Brain microvascular endothelial cell (primary cell): ENCODE measurements around the gene MCTP2.

ENCODE experiments used
- DNase-seq: peaks from one replicate; pipeline ENCODE4 v3.0.0-alpha.2; 2020
- H3K27ac ChIP-seq: fragments of 250-450 bp; sonication (Bioruptor Pico); 2 replicates; pipeline ENCODE4 v1.5.1; 2020; ENCODE audit warnings: mild to moderate bottlenecking, moderate library complexity
- H3K27me3 ChIP-seq: fragments of 250-450 bp; sonication (Bioruptor Pico); replicated peaks from 2 replicates; pipeline ENCODE4 v1.5.1; 2020; ENCODE audit warnings: mild to moderate bottlenecking
- H3K36me3 ChIP-seq: fragments of 250-450 bp; sonication (Bioruptor Pico); replicated peaks from 2 replicates; pipeline ENCODE4 v1.5.1; 2020; ENCODE audit warnings: mild to moderate bottlenecking
- H3K4me3 ChIP-seq: 2 replicates; pipeline ENCODE4 v1.5.1; 2011; ENCODE audit warnings: low read depth, mild to moderate bottlenecking, control low read depth, low read length, moderate library complexity
- CTCF ChIP-seq: IDR thresholded peaks from 2 replicates; pipeline ENCODE4 v1.5.1; 2011; ENCODE audit warnings: low read depth, mild to moderate bottlenecking, moderate library complexity, low read length, control low read depth, inconsistent platforms; ENCODE audit errors: missing control alignments
- in situ Hi-C: cut with HindIII; loops from 2 replicates; pipeline ENCODE4 v1.10.0; 2017; ENCODE audit warnings: low sequenced_read_pairs, low pct_ligation_motif_present

MCTP2 gene

GRCh38 chr15:94274745-94275144 is 43.4 kb downstream of the MCTP2 start:
- Histone ChIP-seq H3K36me3 (no peaks in the 10 kb centered on the region), H3K27ac (no peak overlapping the region), H3K4me3 (no peak overlapping the region), H3K27me3 (no peaks in the 10 kb centered on the region)
- no peak for TF ChIP-seq CTCF
- DNase-seq: no peak
- in situ Hi-C loops: no loop called here

- DNase-seq: no peak
These were observed 46.1 kb downstream of the MCTP2 start for GRCh38 chr15:94277485-94277884.

GRCh38 chr15:94279736-94280135 is 48.4 kb downstream of the MCTP2 start:
- DNase-seq: no peak
- no peak overlapping the region for H3K4me3 ChIP-seq
- no peak for TF ChIP-seq CTCF
- H3K36me3 ChIP-seq: no peaks in the 10 kb centered on the region
- H3K27me3 ChIP-seq: no peaks in the 10 kb centered on the region
- H3K27ac ChIP-seq: no peak overlapping the region
- in situ Hi-C loops: no loop called here

More at GRCh38 chr15:94277485-94277884, 46.1 kb downstream of the MCTP2 start:
- in situ Hi-C loops: no loop called here
- Histone ChIP-seq H3K36me3 (no peaks in the 10 kb centered on the region), H3K27me3 (no peaks in the 10 kb centered on the region), H3K4me3 (no peak overlapping the region), H3K27ac (no peak overlapping the region)
- TF ChIP-seq CTCF: no peak

- in situ Hi-C loops: no loop called here
- H3K4me3 ChIP-seq: no peak overlapping the region
- H3K27me3 ChIP-seq: no peaks in the 10 kb centered on the region
- no peaks in the 10 kb centered on the region for H3K36me3 ChIP-seq
- TF ChIP-seq CTCF: no peak
- DNase-seq: no peak
- H3K27ac ChIP-seq: no peak overlapping the region
These were observed 48.9 kb downstream of the MCTP2 start for GRCh38 chr15:94280301-94280700.

- TF ChIP-seq CTCF: no peak
- no peaks in the 10 kb centered on the region for H3K27me3 ChIP-seq
- in situ Hi-C loops: no loop called here
- H3K4me3 ChIP-seq: no peak overlapping the region
- no peaks in the 10 kb centered on the region for H3K36me3 ChIP-seq
- DNase-seq: peak; percentile 83
- H3K27ac ChIP-seq: peak overlapping the region; percentile 69
These were observed 51.2 kb downstream of the MCTP2 start for GRCh38 chr15:94282269-94283250.
